HG02759 (cell line): ENCODE data around the gene BMP10.

Experiments
- ATAC-seq: cut with Tn5 transposase; IDR thresholded peaks from one replicate; pipeline ENCODE4 v1.9.1; 2021; ENCODE audit warnings: mild to moderate bottlenecking, moderate library complexity; ENCODE audit not compliant: unreplicated experiment

BMP10 gene

GRCh38 chr2:68824831-68825230 is 46.4 kb downstream of the BMP10 start:
- no peak for ATAC-seq

GRCh38 chr2:68822207-68822872 is 48.9 kb downstream of the BMP10 start:
- no peak for ATAC-seq

- no peak for ATAC-seq
Measured at GRCh38 chr2:68819556-68819955, 51.6 kb downstream of the BMP10 start.

- no peak for ATAC-seq
Measured at GRCh38 chr2:68817306-68817705, 53.9 kb downstream of the BMP10 start.
